Hepatocyte (in vitro differentiated cells): ENCODE data around the gene SFT2D1. TPM values are rescaled to one million over a fixed set of nuclear protein-coding genes. Genes with fewer than 3 reads are reported as not detected.

ENCODE experiments used
- DNase-seq: peaks from one replicate; pipeline ENCODE4 v3.0.0-alpha.2; 2016; ENCODE audit warnings: low spot score
- H2AFZ ChIP-seq: fragments of 200-600 bp; sonication (generic); 2 replicates; pipeline ENCODE4 v1.6.0; 2016; ENCODE audit warnings: antibody characterized with exemption, mild to moderate bottlenecking
- H3K27ac ChIP-seq: fragments of 200-600 bp; sonication (generic); 2 replicates; pipeline ENCODE4 v1.5.1; 2016; ENCODE audit warnings: mild to moderate bottlenecking
- H3K27me3 ChIP-seq: fragments of 200-600 bp; sonication (generic); 2 replicates; pipeline ENCODE4 v1.6.1; 2016
- H3K36me3 ChIP-seq: fragments of 200-600 bp; sonication (generic); replicated peaks from 2 replicates; pipeline ENCODE4 v1.5.1; 2016; ENCODE audit warnings: low read depth; ENCODE audit not compliant: insufficient read depth
- H3K4me1 ChIP-seq: fragments of 200-600 bp; sonication (generic); 2 replicates; pipeline ENCODE4 v1.5.1; 2016; ENCODE audit warnings: mild to moderate bottlenecking, moderate library complexity; ENCODE audit not compliant: insufficient read depth
- H3K4me2 ChIP-seq: fragments of 200-600 bp; sonication (generic); 2 replicates; pipeline ENCODE4 v1.6.0; 2016
- H3K4me3 ChIP-seq: fragments of 200-600 bp; sonication (generic); 2 replicates; pipeline ENCODE4 v1.5.1; 2016; ENCODE audit warnings: mild to moderate bottlenecking
- H3K79me2 ChIP-seq: fragments of 200-600 bp; sonication (generic); 2 replicates; pipeline ENCODE4 v1.6.0; 2017; ENCODE audit warnings: mild to moderate bottlenecking
- H3K9me2 ChIP-seq: fragments of 200-600 bp; sonication (generic); replicated peaks from 2 replicates; pipeline ENCODE4 v1.6.0; 2017; ENCODE audit warnings: mild to moderate bottlenecking; ENCODE audit not compliant: insufficient read depth
- H3K9me3 ChIP-seq: fragments of 200-600 bp; sonication (generic); 2 replicates; pipeline ENCODE4 v1.5.1; 2016; ENCODE audit warnings: low read depth, mild to moderate bottlenecking
- H4K20me1 ChIP-seq: fragments of 200-600 bp; sonication (generic); 2 replicates; pipeline ENCODE4 v1.6.0; 2016; ENCODE audit warnings: mild to moderate bottlenecking; ENCODE audit not compliant: insufficient read depth, poor library complexity, severe bottlenecking
- CTCF ChIP-seq: fragments of 200-600 bp; sonication (generic); IDR thresholded peaks from 2 replicates; pipeline ENCODE4 v1.5.1; 2016; ENCODE audit warnings: antibody characterized with exemption, mild to moderate bottlenecking; ENCODE audit not compliant: poor library complexity
- EZH2 ChIP-seq: fragments of 200-600 bp; sonication (generic); IDR thresholded peaks from 2 replicates; pipeline ENCODE4 v1.6.1; 2016; ENCODE audit warnings: antibody characterized with exemption, mild to moderate bottlenecking, borderline replicate concordance
- EZH2phosphoT487 ChIP-seq: fragments of 200-600 bp; sonication (generic); IDR thresholded peaks from one replicate; pipeline ENCODE4 v1.6.1; 2018; ENCODE audit warnings: antibody characterized with exemption, mild to moderate bottlenecking, low read depth, moderate library complexity; ENCODE audit not compliant: unreplicated experiment, severe bottlenecking
- WGBS: methylation state at CpG from one replicate; pipeline ENCODE4 v1.1.6; 2016; ENCODE audit warnings: low lambda C conversion rate; ENCODE audit errors: missing lambda C conversion rate; 5-methylcytosine and 5-hydroxymethylcytosine counted together
- polyA plus RNA-seq: library from polyadenylated mRNA; unstranded; fragments of >200 nt; fragmentation: Nextera tagmentation; extraction: Ambion mirVana; gene quantifications from 2 replicates; pipeline ENCODE4 v1.2.1, GENCODE V29; 2016
- total RNA-seq: library from RNA; depleted of rRNA; stranded (reverse); fragments of >200 nt; gene quantifications from 2 replicates; pipeline ENCODE4 v1.2.3, GENCODE V29; 2014

SFT2D1 gene
- total and polyA plus RNA-seq, 2 experiments from 2014 or later = 51.6 to 83.0 TPM

- no peak for DNase-seq
- H3K36me3 ChIP-seq = no peaks in the 10 kb centered on the region
- H3K79me2 ChIP-seq = peaks cover 89% of the 10 kb centered on the region
- no peak overlapping the region for H3K4me2 ChIP-seq
- TF ChIP-seq EZH2phosphoT487 (no peak), CTCF (no peak), EZH2 (no peak)
- no peaks in the 10 kb centered on the region for H3K9me2 ChIP-seq
- H3K9me3 ChIP-seq = no peaks in the 10 kb centered on the region
- H3K27me3 ChIP-seq = no peaks in the 10 kb centered on the region
- WGBS = 82% methylated on average over 13 of the region's 13 CpGs
- H4K20me1 ChIP-seq = peaks cover 63% of the 10 kb centered on the region
- no peak overlapping the region for H3K27ac ChIP-seq
- H2AFZ ChIP-seq = no peak overlapping the region
- peaks cover 6% of the 10 kb centered on the region for H3K4me1 ChIP-seq
- H3K4me3 ChIP-seq = no peak overlapping the region
Measured at GRCh38 chr6:166331503-166332415, 10.6 kb downstream of the SFT2D1 start.

- DNase-seq = peak; percentile 41
- 61% methylated on average over 11 of the region's 11 CpGs for WGBS
- Histone ChIP-seq H3K79me2 (peaks cover 78% of the 10 kb centered on the region), H3K9me2 (no peaks in the 10 kb centered on the region), H3K27me3 (no peaks in the 10 kb centered on the region), H4K20me1 (peaks cover 57% of the 10 kb centered on the region), H2AFZ (no peak overlapping the region), H3K27ac (no peak overlapping the region), H3K9me3 (no peaks in the 10 kb centered on the region), H3K4me1 (peaks cover 6% of the 10 kb centered on the region), H3K4me2 (no peak overlapping the region), H3K36me3 (no peaks in the 10 kb centered on the region), H3K4me3 (no peak overlapping the region)
- TF ChIP-seq CTCF (no peak), EZH2phosphoT487 (no peak), EZH2 (no peak)
Measured at GRCh38 chr6:166330612-166331011, 11.7 kb downstream of the SFT2D1 start.

GRCh38 chr6:166325383-166326042 is 16.8 kb downstream of the SFT2D1 start:
- WGBS = 89% methylated on average over 6 of the region's 6 CpGs
- no peak overlapping the region for H2AFZ ChIP-seq
- H3K36me3 ChIP-seq = no peaks in the 10 kb centered on the region
- peaks cover 29% of the 10 kb centered on the region for H3K79me2 ChIP-seq
- H3K27me3 ChIP-seq = no peaks in the 10 kb centered on the region
- H3K27ac ChIP-seq = no peak overlapping the region
- DNase-seq = no peak
- no peaks in the 10 kb centered on the region for H3K4me1 ChIP-seq
- H4K20me1 ChIP-seq = peaks cover 13% of the 10 kb centered on the region
- no peak overlapping the region for H3K4me2 ChIP-seq
- no peak overlapping the region for H3K4me3 ChIP-seq
- H3K9me2 ChIP-seq = no peaks in the 10 kb centered on the region
- H3K9me3 ChIP-seq = no peaks in the 10 kb centered on the region
- TF ChIP-seq EZH2phosphoT487 (no peak), CTCF (no peak), EZH2 (no peak)
